ENCODE measurements around the gene RAD50. TPM values are rescaled to one million over a fixed set of nuclear protein-coding genes. Genes with fewer than 3 reads are reported as not detected.
A peak's percentile ranks its signal among the peaks of the same experiment; 100 is the strongest.
"Not testable (repeated sequence)": the region's sequence is repeated elsewhere in the genome, so short reads cannot be mapped to it uniquely, and the experiment has no call there.

Gene RAD50
- polyA plus RNA-seq, 3 donors: 6.3 to 10.1 (median 8.5) TPM

- no peak overlapping the region for H3K27ac ChIP-seq (ENCODE audit: low read depth, low read length)
- 75 to 86% (median 81%) methylated on average over 2 of the region's 2 CpGs for WGBS, 3 donors
Measured at GRCh38 chr5:132549576-132549975, 7.2 kb upstream of the RAD50 start.

DNA sequence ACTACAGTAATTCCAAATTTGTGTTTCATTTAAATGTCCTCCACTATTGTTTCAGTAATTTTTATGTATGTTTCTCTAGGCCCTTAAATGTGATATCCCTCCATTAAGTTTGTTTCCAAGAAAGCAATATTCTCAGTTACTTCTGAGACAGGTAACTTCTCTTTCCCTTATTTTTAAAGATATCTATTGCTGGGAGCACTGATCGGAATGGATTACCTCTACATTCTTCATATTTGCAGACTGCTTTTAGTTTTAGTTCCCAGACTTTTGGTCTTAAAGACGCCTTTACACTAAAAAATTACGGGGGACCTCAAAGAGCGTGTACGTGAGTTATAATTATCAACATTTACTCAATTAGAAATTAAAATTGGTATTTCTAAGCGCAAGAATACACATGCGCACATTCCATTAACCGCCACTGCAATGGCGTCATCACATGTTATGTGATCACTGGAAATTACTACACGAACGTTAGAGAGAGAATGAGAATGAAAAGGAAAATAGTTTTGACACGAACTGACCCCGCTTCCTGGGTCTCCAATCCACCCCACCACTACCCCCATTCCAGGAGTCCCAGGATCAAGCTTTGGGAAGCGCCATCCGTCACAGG lies 519 bp upstream of the RAD50 start:
- H3K27ac ChIP-seq (ENCODE audit: low read depth, low read length): peak overlapping the region; percentile 54
- 38 to 57% (median 53%) methylated on average over 15 of the region's 15 CpGs for WGBS, 3 donors

GRCh38 chr5:132557478-132558172 lies 848 bp downstream of the RAD50 start:
- no peak overlapping the region for H3K27ac ChIP-seq (ENCODE audit: low read depth, low read length)
- WGBS, 3 donors: 5 to 7% (median 5%) methylated on average over 15 of the region's 15 CpGs

DNA sequence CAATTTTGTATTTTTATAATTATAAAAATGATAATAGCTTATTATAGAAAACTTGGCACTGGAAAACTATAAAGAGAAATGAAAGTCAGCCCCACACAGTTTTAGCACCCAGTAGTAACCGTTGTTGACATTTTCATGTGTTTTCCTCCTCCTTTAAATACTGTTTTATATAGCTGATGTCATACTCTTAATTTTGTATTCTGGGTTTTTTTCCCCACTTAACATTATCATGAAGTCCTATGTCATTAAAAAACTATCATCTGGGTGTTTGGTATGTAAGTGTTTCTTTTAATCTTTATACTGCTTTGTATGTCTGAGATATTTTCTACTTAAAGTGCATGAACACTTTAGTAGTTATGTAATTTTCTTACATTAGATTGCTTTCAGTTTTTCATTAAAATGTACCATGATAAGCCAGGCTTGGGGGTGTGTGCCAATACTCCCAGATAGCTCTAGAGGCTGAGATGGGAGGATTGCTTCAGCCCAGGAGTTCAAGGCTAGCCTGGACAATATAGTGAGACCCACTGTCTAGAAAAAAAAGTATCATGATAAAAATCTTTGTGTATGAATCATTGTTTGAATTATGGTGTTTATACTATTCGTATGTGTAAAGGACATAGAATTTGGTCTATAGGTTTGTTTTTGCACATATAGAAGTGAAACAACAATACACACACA lies 2.7 kb downstream of the RAD50 start:
- 88 to 94% (median 89%) methylated on average over 2 of the region's 2 CpGs for WGBS, 3 donors
- H3K27ac ChIP-seq (ENCODE audit: low read depth, low read length): no peak overlapping the region

DNA sequence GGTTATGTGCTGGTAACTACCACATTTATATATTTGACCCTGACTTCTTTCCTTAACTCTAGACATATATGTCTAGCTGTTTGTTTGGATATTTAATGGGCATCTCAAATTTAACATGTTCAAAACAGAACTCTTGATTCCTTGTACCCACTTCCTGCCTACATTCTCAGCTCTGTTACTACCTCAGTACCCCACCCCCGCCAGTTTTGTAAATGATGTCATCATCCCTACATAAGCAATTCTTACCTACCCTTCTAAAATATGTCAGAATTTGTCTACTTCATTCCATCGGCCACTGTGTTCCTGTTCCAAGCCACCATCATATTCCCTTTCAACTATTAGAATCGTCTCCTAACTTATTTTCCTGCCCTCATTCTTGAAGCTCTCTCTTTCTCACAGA lies 4.8 kb downstream of the RAD50 start:
- no peak overlapping the region for H3K27ac ChIP-seq (ENCODE audit: low read depth, low read length)
- 94 to 97% (median 97%) methylated on average over 3 of the region's 3 CpGs for WGBS, 3 donors

DNA sequence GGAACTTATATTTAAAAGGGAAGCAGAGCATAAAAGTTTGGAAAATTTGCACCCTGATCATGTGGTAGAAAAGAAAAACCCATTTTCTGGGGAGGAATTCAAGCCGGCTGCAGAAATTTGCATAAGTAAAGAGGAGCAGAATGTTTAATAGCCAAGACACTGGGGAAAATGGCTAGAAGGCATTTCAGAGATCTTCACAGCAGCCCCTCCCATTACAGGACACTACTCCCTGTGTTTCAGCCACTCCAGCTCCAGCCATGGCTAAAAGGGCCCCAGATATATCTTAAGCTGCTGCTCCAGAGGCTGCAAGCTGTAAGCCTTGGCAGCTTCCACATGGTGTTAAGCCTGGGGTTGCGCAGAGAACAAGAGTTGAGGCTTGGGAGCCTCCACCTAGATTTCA lies 7.8 kb downstream of the RAD50 start:
- H3K27ac ChIP-seq (ENCODE audit: low read depth, low read length): not testable (repeated sequence)
- 98 to 100% (median 99%) methylated on average over 2 of the region's 2 CpGs for WGBS, 3 donors

- H3K27ac ChIP-seq (ENCODE audit: low read depth, low read length): no peak overlapping the region
- whole genome bisulfite sequencing, 3 donors: 88 to 94% (median 91%) methylated on average over 1 of the region's 1 CpG
Measured at GRCh38 chr5:132566657-132567056, 9.9 kb downstream of the RAD50 start.

- no peak overlapping the region for H3K27ac ChIP-seq (ENCODE audit: low read depth, low read length)
- 92 to 100% (median 96%) methylated on average over 1 of the region's 1 CpG for WGBS, 3 donors
Measured at GRCh38 chr5:132576123-132576522, 19.3 kb downstream of the RAD50 start.

DNA sequence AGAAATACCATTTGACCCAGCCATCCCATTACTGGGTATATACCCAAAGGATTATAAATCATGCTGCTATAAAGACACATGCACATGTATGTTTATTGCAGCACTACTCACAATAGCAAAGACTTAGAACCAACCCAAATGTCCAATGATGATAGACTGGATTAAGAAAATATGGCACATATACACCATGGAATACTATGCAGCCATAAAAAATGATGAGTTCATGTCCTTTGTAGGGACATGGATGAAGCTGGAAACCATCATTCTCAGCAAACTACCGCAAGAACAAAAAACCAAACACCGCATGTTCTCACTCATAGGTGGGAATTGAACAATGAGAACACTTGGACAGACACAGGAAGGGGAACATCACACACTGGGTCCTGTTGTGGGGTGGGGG lies 27.8 kb downstream of the RAD50 start:
- WGBS, 3 donors: 96 to 100% methylated on average over 2 of the region's 2 CpGs; no CpG with 5 or more reads in 1 of the 3 donors

DNA sequence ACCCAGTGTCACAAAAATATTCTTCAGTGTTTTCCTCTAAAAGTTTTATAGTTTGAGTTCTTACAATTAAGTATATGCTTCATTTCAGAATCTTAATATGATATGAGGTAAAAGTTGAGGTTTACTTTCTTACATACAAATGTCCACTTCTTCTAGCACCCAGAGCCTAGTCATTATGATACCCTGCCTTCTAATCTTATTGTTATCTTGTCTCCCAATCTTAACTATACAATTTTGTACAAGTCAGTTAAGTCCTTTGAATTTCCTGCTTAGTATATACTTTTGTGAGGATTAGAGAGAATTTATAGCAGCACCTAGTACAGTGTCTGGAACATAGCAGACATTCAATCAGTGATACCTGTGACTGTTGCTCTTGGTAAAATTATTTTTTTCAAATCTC lies 29.3 kb downstream of the RAD50 start:
- H3K27ac ChIP-seq (ENCODE audit: low read depth, low read length): no peak overlapping the region

More for the DNA sequence above, 27.8 kb downstream of the RAD50 start:
- not testable (repeated sequence) for H3K27ac ChIP-seq (ENCODE audit: low read depth, low read length)

- no peak overlapping the region for H3K27ac ChIP-seq (ENCODE audit: low read depth, low read length)
- 84 to 93% (median 91%) methylated on average over 1 of the region's 1 CpG for WGBS, 3 donors
Measured at GRCh38 chr5:132589467-132589866, 32.7 kb downstream of the RAD50 start.

GRCh38 chr5:132591145-132591544 lies 34.4 kb downstream of the RAD50 start:
- H3K27ac ChIP-seq (ENCODE audit: low read depth, low read length): no peak overlapping the region
- WGBS, 3 donors: 86 to 90% (median 89%) methylated on average over 3 of the region's 3 CpGs

DNA sequence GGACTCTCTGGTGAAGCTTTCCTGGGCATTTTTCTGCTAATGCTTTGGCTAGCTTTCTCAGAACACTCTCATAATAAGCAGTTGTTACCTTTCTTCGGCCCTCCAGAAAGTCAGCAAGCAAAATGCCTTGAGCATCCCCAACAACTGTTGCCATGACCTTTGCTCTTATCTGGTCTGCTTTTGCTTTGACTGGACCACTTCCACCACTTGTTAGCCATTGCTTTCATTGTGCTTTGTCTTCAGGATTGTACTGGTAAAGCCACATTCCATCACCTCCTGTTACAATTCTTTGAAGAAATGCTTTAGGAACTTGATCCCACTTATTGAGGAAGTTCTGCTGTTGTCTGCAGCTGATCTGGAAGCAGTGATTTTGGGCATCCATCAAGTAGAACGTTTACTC lies 35.7 kb downstream of the RAD50 start:
- no peak overlapping the region for H3K27ac ChIP-seq (ENCODE audit: low read depth, low read length)
- 59 to 78% (median 76%) methylated on average over 2 of the region's 2 CpGs for WGBS, 3 donors

DNA sequence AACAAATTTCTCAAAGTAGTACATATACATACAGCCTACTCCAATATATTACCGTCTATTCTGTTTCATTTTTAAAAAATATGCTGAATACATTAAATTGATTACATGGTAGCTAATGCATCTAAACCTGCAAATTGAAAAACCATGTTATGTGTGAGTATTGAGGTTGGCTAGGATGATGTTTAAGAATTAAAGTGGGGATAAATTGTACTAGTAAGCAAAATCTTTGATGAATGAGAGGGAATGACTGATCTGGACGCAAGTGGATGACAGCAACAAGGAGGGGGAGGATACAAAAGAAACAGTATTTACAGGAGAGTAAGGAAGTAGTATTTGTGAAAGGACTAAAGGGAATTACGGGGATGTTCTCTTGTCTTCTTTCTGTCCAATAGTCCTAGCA lies 37.4 kb downstream of the RAD50 start:
- WGBS, 3 donors: 92 to 96% (median 93%) methylated on average over 3 of the region's 3 CpGs
- no peak overlapping the region for H3K27ac ChIP-seq (ENCODE audit: low read depth, low read length)

- H3K27ac ChIP-seq (ENCODE audit: low read depth, low read length): no peak overlapping the region
- 88% methylated on average over 5 of the region's 5 CpGs for WGBS, 3 donors
Measured at GRCh38 chr5:132595624-132596023, 38.8 kb downstream of the RAD50 start.

- H3K27ac ChIP-seq (ENCODE audit: low read depth, low read length): no peak overlapping the region
- 91 to 93% (median 91%) methylated on average over 8 of the region's 8 CpGs for WGBS, 3 donors
Measured at GRCh38 chr5:132601071-132601728, 44.4 kb downstream of the RAD50 start.

GRCh38 chr5:132607095-132607494 lies 50.3 kb downstream of the RAD50 start:
- H3K27ac ChIP-seq (ENCODE audit: low read depth, low read length): no peak overlapping the region
- WGBS, 3 donors: 87 to 97% (median 91%) methylated on average over 3 of the region's 3 CpGs

GRCh38 chr5:132608107-132608506 lies 51.3 kb downstream of the RAD50 start:
- WGBS, 3 donors: 85 to 93% (median 93%) methylated on average over 5 of the region's 5 CpGs

DNA sequence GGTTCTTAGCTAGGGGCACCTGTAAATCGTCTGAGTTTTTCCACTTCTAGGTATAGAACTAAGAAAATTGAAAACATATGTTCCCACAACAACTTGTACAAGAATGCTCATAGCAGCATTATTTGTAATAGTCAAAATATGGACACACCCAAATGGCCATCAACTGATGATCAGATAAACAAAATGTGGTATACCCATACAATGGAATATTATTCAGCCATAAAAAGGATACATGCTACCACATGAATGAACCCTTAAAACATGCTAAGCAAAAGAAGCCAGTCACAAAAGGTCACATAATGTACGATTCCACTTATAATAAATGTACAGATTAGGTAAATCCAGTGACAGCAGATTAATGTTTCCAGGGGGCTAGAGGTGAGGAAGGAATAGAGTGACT lies 55.2 kb downstream of the RAD50 start:
- WGBS, 3 donors: 97 to 99% (median 98%) methylated on average over 2 of the region's 2 CpGs

More at GRCh38 chr5:132608107-132608506, 51.3 kb downstream of the RAD50 start:
- H3K27ac ChIP-seq (ENCODE audit: low read depth, low read length): no peak overlapping the region

More for the DNA sequence above, 55.2 kb downstream of the RAD50 start:
- no peak overlapping the region for H3K27ac ChIP-seq (ENCODE audit: low read depth, low read length)
